Middle frontal gyrus (tissue), 1 donor: ENCODE data around the gene TMEM88.
"Not testable (repeated sequence)": the region's sequence is repeated elsewhere in the genome, so short reads cannot be mapped to it uniquely, and the experiment has no call there.

Source experiments
- DNase-seq: peaks from one replicate; pipeline ENCODE4 v3.0.0-alpha.2; 2015; ENCODE audit warnings: low spot score; ENCODE audit errors: extremely low spot score

The TMEM88 gene

GRCh38 chr17:7856011-7856810, 1.3 kb downstream of the TMEM88 start:
- no peak for DNase-seq

- peak; percentile 97 for DNase-seq
These were observed 2.2 kb downstream of the TMEM88 start, which contains the start of gene NAA38 for GRCh38 chr17:7856811-7857712. Gene NAA38, minus strand, starts transcription at chr17:7857559. Its CDS starts 96 bp downstream, at chr17:7857463.

GRCh38 chr17:7857713-7858521, 3.1 kb downstream of the TMEM88 start, which contains the start of gene CYB5D1:
Gene CYB5D1, plus strand, starts transcription at chr17:7858003. Its CDS starts 132 bp downstream, at chr17:7858135.
- peak; percentile 85 for DNase-seq

GRCh38 chr17:7858522-7858810, 3.6 kb downstream of the TMEM88 start:
- DNase-seq: no peak

GRCh38 chr17:7859028-7859427, 4.2 kb downstream of the TMEM88 start:
- DNase-seq: no peak

- no peak for DNase-seq
These were observed 8.0 kb downstream of the TMEM88 start for GRCh38 chr17:7862692-7863437.

- not testable (repeated sequence) for DNase-seq
These were observed 9.5 kb downstream of the TMEM88 start for GRCh38 chr17:7864384-7864783.

- no peak for DNase-seq
These were observed 10.3 kb downstream of the TMEM88 start for GRCh38 chr17:7864995-7865650.

GRCh38 chr17:7867881-7868329, 13.0 kb downstream of the TMEM88 start:
- DNase-seq: no peak

GRCh38 chr17:7873051-7873450, 18.2 kb downstream of the TMEM88 start:
- no peak for DNase-seq

GRCh38 chr17:7875804-7876370, 21.0 kb downstream of the TMEM88 start:
- DNase-seq: no peak

GRCh38 chr17:7878234-7878633, 23.4 kb downstream of the TMEM88 start:
- DNase-seq: no peak

- DNase-seq: no peak
These were observed 25.4 kb downstream of the TMEM88 start for GRCh38 chr17:7880076-7880868.

- DNase-seq: no peak
These were observed 26.6 kb downstream of the TMEM88 start for GRCh38 chr17:7881276-7882054.

- no peak for DNase-seq
These were observed 27.2 kb downstream of the TMEM88 start for GRCh38 chr17:7882068-7882467.

GRCh38 chr17:7882629-7883028, 27.8 kb downstream of the TMEM88 start:
- DNase-seq: no peak

- DNase-seq: no peak
These were observed 29.0 kb downstream of the TMEM88 start for GRCh38 chr17:7883781-7884386.
